Activated CD8-positive, alpha-beta memory T cell treated with anti-CD3 and anti-CD28 coated beads for 4 hours (primary cell): ENCODE measurements around the gene SLX9.
A peak's percentile ranks its signal among the peaks of the same experiment; 100 is the strongest.

ENCODE experiments used
- DNase-seq, 2 donors: peaks; one replicate each; pipeline ENCODE4 v3.0.0-alpha.2; 2020; ENCODE audit warnings: low read depth in 2 of 2

The SLX9 gene

GRCh38 chr21:45001134-45002095 lies 61.6 kb downstream of the SLX9 start:
- DNase-seq = no peak

DNA sequence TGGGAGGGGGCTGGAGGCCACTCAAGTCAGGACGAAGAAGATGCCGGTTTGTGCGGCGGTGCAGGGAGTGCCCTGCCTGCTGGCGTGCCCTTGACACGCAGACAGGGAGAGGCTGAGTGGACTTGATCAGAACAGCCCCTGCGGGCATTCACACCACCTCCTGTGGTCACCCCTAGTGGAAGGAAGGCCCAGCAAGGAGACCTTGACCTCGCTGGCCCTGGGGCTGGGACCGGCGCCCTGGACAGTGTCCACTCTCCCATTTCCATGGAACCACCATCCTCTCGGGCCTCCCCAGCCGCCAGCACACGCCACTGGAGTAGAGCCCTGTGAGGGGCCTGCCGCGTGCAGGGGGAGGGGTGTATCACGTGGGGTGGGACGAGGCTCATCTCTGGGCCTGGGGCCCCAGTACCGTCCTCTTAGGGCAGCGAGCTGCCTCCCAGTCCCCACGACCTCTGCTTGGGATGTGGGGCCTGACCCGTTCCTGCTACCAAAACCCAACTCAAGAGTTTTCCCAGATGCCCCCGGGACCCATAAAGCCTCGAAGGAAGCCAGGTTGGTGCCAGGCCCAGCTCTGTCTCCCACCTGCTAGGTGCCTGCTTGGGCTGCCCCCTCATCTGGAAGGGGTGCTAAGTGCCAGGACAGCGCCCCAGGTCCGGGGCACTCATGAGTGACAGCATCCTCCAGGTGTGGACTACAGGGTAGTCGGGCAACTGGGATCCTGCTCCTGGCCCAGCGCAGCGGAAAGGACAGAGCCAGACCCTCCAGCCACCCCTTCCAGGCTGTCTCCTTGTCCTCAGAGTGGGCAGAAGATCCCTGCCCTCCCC lies 62.8 kb downstream of the SLX9 start:
- no peak for DNase-seq

DNA sequence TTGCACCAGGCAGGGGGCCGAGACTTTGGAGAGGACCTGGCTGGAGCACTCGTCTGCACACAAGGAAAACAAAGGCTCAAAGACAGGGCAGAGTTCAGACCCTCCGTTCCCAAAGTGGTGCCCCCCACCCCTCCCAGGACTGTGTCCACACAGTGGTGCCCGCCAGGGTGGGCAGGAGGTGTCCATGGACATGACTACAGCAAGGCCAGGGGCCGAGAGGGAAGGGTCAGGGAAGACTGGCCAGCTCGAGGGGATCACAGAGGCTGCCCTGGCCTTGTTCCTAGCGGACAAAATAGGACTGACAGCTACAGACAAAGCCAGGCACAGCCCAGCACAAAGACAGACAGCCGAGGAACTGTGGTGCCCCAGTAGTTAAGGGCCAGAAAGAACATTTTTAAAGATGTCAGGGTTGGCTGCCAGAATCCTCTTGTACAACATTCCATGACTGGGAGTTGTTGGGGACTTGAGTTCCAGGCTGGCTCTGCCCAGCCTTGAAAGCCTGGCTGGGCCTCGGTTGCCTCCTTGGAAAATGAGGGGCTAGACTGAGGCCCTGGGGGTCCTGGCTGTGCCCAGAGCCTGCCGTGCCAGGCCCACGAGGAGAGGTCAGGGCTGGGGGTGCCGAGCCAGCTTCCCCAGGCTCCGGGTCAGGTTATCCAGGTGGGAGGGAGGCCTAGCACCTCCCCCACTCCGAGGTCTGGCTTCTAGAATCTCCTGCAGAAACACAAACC lies 63.7 kb downstream of the SLX9 start:
- no peak for DNase-seq

DNA sequence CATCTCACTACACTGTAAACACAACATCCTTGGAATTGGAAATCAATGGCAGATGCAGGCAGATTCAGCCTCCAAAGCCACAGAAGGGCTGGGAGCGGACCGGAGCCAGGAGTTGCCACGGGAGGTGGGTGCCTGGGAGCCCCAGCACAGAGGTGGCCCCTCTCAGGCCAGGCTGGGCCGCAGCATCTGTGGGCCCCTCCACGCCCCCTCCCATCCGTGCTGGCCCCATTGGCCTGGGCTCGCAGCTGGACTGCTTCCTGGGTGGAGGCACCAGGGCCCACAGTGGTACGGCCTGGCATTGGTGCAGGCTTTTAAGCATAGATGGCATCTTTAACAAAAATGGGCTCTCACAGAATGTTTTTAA lies 64.2 kb downstream of the SLX9 start:
- DNase-seq = no peak

- DNase-seq = peak in 1 of 2 donors; percentile 13
Observed at GRCh38 chr21:45004481-45005247, 64.8 kb downstream of the SLX9 start.

- no peak for DNase-seq
Observed at GRCh38 chr21:45006536-45007095, 66.8 kb downstream of the SLX9 start.

- no peak for DNase-seq
Observed at GRCh38 chr21:45009616-45010015, 69.8 kb downstream of the SLX9 start.

DNA sequence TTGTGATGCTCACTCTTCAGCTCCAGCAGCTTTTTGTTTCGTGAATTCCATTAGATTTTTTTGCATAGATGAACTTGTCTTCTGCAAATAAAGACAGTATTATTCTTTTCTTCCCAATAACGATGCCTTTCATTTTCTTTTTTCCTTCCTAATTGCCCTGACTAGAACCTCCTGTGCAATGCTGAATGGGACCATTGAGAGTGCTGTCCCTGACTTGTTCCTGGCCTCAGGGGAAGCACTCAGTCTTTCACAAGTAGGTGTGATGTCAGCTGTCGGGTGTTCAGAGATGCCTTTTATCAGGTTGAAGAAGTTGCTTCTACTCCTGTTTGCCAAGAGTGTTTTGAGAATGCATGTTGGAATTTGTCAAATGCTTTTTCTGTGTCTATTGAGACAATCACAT lies 70.3 kb downstream of the SLX9 start:
- DNase-seq = no peak

DNA sequence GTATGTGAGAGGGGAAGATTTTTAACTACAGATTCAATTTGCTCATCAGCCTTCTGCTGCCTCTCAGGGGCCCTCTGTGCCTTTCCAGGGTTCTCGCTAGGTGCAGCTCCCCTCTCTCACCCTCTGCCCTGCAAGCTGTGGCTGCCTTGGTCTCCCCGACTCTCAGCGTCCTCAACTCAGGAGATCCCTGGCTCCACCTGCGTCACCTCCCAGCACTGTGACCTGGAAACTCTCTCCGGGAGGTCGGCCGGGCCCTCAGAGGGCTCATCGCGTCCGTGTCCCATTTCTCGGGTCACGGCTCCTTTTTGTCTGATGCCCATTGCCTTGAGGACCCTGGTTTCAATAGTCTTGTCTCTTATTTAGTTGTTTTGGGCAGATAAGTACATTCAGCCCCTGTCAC lies 71.0 kb downstream of the SLX9 start:
- DNase-seq = no peak

- DNase-seq = no peak
Observed at GRCh38 chr21:45011426-45011825, 71.6 kb downstream of the SLX9 start.

- no peak for DNase-seq
Observed at GRCh38 chr21:45011911-45012661, 72.3 kb downstream of the SLX9 start.

GRCh38 chr21:45012662-45013259 lies 72.9 kb downstream of the SLX9 start:
- no peak for DNase-seq

- no peak for DNase-seq
Observed at GRCh38 chr21:45013260-45013841, 73.5 kb downstream of the SLX9 start.

DNA sequence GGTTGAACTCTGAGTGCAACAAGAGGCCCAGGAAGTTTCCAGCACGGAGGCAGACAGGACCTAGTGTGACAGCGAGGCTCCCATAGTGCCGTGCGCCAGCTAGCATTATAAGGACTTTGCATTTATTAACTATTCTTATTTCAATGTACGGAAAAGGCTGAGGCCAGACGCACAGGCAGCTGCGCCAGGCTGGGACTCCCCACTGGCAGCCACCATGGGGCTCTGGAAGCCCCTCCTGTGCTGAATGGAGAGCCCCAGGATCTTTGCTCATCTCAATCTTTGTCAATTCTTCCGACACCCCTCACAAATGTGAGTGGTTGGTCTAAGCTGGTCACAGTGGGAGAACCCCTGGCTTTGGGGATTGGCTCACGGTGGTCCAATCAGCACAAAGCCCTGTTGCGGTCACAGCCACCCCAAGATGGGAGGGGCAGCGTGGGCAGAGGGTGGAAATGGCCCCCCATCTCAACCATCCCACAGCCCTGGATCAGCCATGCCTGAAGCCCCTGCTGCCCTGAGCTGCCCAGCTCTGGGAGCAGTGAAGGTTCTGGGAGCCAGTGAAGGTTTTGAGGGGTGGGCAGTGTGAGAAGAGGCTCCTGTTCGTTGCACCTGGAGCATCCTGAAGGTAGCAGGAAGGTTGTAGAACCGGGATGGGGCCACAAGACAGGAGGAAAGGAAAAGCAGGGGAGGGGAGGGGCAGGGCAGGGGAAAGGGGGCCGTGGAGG lies 75.1 kb downstream of the SLX9 start:
- no peak for DNase-seq

GRCh38 chr21:45015469-45015860 lies 75.6 kb downstream of the SLX9 start:
- DNase-seq = no peak

GRCh38 chr21:45016031-45016405 lies 76.2 kb downstream of the SLX9 start:
- no peak for DNase-seq

DNA sequence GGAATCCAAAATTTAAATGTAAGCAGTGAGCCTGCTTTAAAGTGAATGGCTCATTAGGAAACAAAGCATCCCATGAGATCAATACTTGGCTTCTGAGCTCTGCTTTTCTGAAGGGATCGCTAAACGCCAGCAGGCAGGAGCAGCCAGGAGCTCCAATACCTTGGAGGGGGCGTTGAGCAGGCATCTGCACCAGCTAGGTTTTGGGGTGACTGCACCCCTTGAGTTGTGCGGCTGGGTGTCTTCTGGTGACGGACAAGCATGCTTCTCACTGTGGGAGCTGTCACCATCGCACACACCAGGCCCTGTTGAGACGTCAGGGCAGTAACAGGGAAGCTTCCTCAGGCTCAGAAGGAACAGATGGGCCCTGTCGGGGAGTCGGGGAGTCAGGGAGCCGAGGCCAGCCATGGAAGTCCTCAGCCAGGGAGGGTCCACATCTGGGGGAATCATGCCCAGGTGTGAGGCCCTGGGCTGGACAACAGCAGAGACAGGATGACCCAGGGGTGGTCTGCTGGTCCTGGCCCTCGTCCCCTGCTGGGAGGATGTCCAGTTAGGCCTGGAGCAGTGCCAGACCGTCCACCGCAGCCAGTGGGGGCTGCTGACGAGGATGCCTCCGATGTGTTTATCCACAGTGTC lies 76.7 kb downstream of the SLX9 start:
- no peak for DNase-seq
